GM03348 (cell line): ENCODE data around the gene SLC4A2.
"Not testable (repeated sequence)": the region's sequence is repeated elsewhere in the genome, so short reads cannot be mapped to it uniquely, and the experiment has no call there.

Experiments used
- DNase-seq: peaks from one replicate; pipeline ENCODE4 v3.0.0; 2012; ENCODE audit warnings: low spot score

The SLC4A2 gene

DNA sequence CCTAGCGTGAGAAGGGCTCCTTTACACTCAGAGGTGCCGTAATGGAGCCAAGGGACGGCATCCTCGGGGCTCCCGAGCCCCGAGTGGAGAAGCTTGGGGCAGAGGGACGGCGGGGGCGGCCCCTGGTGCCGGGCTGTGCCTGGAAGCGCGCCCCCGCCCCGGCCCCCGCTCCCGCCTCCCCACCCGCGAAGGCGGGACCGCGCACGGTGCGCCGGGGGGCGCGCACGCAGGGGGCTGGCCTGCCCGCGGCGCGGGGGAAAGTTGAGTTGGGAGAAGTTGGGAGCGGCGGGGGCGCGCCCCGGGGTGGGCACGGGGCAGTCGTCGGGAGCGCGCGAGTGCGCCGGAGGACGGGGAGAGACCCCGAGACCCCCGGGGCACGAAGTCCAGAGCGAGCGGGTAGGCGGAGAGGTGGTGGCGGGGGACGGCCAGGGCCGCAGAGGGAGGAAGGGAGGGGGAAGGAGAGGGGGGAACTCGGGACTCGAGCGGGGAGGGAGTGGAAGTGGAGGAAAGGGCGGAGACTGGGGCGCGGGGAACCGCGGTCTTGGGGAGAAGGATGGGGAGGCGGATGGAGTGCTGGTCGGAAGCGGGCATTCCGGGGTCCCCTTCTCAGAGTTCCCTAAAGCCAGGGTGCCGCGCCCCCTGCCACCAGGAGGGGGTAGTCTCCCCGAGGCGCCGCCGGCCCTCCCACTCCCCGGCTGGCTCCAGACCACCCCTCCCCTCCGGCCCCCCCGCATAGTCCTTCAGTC lies at the start of gene SLC4A2:
TSS of gene SLC4A2 (plus strand) at position 223 of the 746 bp plus-strand sequence. CDS start 2,399 bp downstream, outside the sequence.
- DNase-seq = peak; percentile 98

DNA sequence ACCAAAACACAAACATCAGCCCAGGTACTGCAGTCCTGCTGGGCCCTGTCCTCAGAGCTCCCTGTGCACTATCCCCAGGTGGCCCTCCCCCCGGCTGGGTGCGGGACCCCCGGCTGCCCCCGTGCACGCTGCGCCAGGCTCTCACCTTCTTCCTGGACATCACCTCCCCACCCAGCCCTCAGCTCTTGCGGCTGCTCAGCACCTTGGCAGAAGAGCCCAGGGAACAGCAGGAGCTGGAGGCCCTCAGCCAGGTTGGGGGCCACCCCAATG lies 49.4 kb upstream of the SLC4A2 start:
- no peak for DNase-seq

GRCh38 chr7:151010307-151011096 lies 48.9 kb upstream of the SLC4A2 start:
- no peak for DNase-seq

DNA sequence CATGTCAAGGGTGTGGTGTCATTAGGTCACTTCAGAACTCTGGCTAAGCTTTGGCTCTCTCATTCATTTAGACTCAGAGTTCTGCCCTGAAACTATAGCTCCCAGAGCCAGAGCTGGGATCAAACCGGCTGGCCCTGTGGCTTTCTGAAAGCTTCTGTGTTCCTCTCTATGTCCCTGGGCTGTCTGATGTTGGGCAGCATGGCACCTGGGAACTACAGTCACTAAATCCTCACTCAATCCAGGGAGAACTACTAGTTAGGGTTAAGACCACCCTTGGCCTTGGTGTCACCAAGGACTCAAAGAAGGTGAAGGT lies 48.3 kb upstream of the SLC4A2 start:
- DNase-seq = no peak

- not testable (repeated sequence) for DNase-seq
Observed at GRCh38 chr7:151011616-151012015, 47.8 kb upstream of the SLC4A2 start.

DNA sequence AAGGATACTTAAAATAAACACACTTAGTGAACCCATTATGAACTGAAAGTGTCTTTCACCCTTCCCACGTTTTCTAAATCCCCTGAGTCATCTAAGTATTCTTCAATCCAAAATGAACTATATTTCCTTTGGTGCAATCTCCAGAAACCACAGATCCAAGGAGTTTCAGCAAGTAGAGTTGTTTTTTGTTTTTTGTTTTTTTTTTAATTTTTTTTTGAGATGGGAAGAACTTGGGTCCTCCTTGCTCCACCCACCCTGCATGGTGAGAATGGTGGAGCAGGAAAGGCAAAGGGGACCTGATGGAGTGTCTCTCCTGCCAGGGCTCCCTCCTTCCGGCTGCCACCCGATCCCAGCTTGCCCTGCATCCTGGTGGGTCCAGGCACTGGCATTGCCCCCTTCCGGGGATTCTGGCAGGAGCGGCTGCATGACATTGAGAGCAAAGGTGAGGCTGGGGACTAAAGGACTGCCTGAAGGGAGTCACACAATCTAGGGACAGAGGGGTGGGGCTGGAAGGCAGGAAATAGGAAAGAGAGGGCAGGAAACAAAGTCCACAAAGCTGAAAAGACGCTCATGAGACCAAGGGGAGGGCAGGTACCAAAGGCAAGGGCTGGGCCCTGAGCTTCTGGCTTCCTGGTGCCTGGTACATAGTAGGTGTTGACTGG lies 47.2 kb upstream of the SLC4A2 start:
- no peak for DNase-seq

- DNase-seq = peak; percentile 73
Observed at GRCh38 chr7:151012911-151013347, 46.5 kb upstream of the SLC4A2 start.

DNA sequence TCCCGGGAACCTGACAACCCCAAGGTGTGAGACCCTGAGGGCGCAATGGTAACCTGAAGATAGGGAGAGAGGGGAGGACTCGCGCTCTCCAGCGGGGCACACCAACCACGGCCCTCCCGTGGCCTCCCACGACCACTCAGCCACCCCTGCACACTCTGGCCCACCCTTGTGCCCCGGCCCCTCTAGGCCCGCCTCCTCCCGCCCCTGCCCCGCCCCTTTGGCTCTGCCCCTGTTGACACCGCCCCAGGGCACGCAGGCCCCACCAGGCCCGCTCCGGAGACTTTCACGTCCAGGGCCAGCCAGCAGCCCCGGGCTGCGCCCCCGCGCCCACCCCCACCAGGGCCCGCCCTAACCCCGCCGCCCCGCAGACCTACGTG lies 46.0 kb upstream of the SLC4A2 start:
- peak; percentile 50 for DNase-seq

GRCh38 chr7:151013733-151014497 lies 45.5 kb upstream of the SLC4A2 start:
- peak; percentile 79 for DNase-seq

GRCh38 chr7:151014950-151015349 lies 44.4 kb upstream of the SLC4A2 start:
- no peak for DNase-seq

- DNase-seq = no peak
Observed at GRCh38 chr7:151015967-151016366, 43.4 kb upstream of the SLC4A2 start.

DNA sequence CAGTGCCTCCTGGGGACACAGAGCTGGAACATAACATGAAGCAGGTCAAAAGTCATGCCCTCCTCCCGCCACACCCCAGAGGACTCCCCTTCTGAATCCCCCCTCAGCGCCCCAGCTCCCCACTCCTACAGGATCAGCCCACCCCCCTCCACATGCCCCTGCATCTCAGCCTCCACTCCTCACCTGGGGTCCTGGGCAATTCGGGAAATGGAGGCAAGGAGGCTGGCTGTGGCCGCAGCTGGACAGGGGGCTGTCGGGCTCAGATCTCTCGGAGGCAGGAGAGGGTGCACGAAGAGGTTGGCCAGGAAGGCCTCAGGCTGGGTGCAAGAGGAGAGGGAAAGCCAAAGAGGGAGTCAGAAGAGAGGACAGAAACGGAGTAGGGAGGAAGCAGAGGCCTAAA lies 42.9 kb upstream of the SLC4A2 start:
- DNase-seq = no peak

DNA sequence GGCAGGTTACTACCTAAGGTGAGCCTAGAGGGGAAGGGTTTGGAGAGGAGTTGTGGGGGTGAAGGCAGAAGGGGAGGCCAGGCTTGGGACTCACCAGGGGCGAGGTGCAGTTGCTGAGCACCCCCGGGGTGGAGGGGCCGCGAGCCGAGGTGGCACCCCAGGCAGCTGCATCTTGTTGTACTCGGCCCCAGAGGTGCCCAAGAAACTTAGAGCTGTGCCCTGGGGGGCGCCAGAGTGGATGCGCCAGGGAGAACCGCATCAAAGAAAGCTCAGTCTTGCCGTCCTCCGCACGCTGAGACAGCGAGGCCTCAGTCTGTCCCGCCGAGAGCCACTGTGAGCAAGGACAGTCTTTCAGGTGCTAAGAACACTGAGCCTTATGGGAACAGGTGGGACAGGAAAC lies 42.4 kb upstream of the SLC4A2 start:
- no peak for DNase-seq

GRCh38 chr7:151017370-151017952 lies 41.9 kb upstream of the SLC4A2 start:
- no peak for DNase-seq

DNA sequence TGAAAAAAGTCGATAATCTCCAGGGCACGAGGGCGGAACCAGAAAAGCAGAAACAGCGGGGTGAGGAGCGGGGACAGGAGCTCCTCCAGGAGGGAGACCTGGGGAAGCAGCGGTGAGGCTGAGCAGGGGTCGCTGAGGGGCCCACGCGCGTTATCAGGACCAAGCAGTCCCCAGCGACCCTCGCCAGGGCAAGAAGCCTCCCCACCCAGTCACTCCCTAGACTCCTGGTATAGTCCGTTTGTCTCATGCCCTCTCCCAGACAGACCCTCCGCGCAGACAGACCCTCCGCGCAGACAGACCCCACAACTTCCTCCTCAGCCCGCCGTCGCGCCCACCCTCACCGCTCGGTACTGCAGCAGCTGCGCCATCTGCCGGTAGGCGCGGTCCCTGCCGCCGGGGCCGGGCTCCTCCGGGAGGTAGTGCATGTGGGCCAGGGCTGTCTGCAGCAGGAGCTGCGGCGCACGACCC lies 41.4 kb upstream of the SLC4A2 start:
- peak; percentile 84 for DNase-seq

DNA sequence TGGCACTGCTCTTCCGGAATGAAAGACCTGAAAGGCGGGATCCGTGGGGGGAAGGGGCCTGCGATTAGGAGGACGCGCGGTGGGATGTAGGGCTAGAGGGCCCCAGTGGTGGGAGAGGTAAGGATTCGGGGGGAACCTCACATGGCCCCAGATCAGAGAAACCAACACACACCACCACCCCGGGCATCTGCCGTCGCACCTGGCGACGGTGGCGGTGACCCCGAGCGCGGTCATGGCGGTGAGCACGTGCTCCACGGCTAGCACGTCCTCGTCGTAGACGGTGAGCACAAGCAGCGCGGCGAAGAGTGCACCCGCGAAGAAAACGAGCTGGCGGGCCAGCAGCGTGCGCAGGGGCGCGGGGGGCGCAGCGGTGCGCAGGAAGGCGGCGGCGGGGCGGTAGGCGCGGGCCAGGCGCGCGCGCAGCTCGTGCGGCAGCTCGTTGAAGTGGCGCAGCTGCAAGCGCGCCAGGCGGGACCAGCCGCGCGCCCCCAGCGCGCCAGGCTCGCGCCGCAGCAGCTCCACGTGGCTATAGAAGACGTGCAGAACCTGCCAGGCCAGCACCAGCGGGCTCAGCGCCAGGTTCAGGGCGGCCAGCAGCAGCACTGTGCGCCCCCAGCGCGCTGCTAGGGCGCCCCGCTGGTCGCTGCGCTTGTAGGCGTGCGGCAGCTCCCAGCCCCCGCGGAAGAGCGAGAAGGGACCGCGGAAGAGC lies 40.8 kb upstream of the SLC4A2 start:
- DNase-seq = no peak

DNA sequence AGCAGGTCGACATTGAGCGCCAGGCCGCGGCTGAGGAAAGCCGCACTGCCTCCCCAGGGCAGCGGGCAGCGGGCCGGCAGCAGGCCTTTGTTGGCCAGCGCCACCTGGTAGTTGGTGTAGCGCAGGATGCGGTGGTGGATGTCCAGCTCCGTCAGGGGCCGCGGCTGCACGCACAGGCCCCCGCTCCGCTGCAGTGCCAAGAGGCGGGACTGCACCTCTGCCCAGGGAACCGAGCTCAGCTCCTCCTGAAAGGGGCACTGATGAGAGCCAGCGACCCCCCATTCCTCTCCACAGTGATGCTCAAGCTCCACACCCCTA lies 40.3 kb upstream of the SLC4A2 start:
- DNase-seq = no peak

- DNase-seq = no peak
Observed at GRCh38 chr7:151020231-151020630, 39.2 kb upstream of the SLC4A2 start.

- no peak for DNase-seq
Observed at GRCh38 chr7:151023232-151023631, 36.2 kb upstream of the SLC4A2 start.

GRCh38 chr7:151024435-151025056 lies 34.8 kb upstream of the SLC4A2 start, which contains the start of gene ATG9B:
Gene ATG9B, minus strand, starts transcription at chr7:151024494. Its CDS starts 71 bp downstream, at chr7:151024423.
- no peak for DNase-seq
